ENCODE data around the gene EHBP1.

Gene EHBP1

GRCh38 chr2:62785810-62786597 is 80.5 kb downstream of the EHBP1 start:
- DNase-seq: peak; percentile 57

- peak; percentile 60 for DNase-seq
These were observed 81.9 kb downstream of the EHBP1 start for GRCh38 chr2:62787386-62787785.

GRCh38 chr2:62789518-62789917 is 84.0 kb downstream of the EHBP1 start:
- DNase-seq: no peak

GRCh38 chr2:62789918-62790317 is 84.4 kb downstream of the EHBP1 start:
- DNase-seq: no peak

GRCh38 chr2:62792408-62792807 is 86.9 kb downstream of the EHBP1 start:
- no peak for DNase-seq

DNA sequence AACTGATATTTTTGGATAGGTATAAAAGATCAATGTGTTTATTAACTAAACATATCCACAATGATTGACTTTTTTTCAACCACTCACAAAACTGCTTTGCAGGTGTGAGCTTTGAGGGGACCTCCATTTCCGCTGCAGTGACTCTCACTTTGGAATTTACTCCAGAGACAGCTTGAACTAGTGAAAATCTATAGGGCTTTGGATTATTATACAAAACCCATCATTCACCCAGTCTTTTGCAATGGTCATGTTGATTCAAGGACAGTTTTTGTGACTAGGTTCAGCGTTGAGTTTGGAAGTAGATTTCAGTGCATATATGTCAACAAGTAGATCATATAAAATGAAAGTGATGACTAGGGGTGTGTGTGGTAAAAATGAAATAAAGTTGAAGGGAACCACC is 87.7 kb downstream of the EHBP1 start:
- DNase-seq: no peak

DNA sequence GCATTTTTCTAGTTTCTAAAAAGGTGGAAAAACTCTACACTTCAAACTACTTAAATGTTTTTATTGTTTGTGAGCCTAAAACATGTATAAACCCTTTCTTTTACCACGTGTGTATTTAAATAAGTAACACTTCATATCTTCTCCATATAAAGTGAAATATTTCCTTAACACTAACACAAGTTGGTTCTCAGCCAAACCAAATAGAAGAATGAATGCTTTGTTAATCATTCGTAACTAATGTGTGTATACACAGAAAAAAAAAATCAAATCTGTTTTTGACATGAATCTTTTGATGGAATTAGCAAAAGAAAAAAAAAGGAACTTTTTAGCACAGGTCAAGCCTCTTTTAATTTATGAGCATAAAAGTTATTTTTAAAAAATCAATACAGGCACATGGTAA is 89.3 kb downstream of the EHBP1 start:
- peak; percentile 81 for DNase-seq

- DNase-seq: no peak
These were observed 89.8 kb downstream of the EHBP1 start for GRCh38 chr2:62795341-62795740.

GRCh38 chr2:62797107-62797506 is 91.6 kb downstream of the EHBP1 start:
- DNase-seq: no peak

DNA sequence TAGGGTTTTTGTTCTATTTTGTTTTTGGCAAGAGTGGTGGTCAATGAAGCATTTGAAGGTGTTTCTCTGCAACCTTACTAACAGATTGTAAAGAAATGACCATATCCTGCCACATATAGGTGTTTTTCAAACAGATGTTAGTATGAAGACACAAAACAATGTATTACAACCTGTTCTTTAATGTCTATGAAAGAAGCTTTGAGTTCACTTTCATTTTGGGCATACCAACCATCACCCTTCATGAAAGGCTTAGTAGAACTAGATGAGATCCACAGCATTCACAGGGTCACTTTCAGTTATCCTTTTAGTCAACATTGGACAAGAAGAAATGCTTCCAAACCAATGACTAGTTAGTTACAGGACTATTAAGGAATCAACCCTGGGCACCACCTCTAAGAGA is 95.1 kb downstream of the EHBP1 start:
- no peak for DNase-seq

GRCh38 chr2:62801110-62801509 is 95.6 kb downstream of the EHBP1 start:
- DNase-seq: no peak

DNA sequence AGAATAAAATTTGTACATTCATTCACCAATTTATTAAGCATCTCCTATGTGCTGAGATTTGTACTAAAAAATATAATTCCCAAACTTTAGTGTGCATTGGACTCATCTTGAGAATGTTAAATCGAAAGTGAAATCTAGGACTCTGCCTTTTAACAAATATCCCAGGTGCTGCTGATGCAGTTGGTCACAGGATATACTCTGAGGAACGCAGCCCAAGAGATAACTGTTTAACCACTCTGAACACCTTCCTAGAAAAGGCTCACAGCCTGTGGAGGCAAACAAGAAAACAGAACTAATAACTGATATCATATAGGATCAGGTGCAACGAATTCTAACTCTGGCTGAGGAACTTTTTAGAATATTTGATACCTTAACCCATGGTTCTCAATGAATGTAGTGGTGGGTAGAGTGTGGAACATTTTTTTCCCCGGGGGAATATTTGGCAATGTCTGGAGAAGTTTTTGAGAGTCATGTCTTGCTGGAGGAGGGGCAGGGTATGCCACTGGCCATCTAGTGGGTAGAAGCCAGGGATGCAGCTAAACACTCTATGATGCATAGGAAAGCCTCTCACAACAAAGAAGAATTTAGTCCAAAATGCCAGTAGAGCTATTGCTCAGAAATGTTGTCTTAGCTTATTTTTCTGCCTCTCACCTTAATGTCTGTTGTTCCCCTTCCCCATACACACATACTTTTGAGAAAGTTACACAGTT is 96.5 kb downstream of the EHBP1 start:
- no peak for DNase-seq

DNA sequence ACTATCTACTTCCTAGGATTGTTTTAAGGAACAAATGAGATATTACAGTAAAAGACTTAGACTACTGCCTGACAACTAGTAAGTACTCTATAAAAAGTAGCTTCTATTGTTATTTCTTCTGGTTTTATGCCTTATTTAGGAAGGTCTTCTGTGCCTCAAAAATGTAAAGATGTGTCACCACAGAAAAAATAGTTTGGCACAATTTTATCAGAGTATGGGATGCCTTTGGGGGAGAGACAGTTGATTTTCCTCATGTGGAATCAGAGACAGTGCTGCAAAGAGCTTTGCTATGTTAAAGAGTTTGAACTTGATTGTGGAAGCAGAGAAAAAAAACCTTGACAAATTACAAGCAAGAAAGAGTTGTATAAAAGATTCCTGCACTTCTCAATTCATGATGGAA is 98.4 kb downstream of the EHBP1 start:
- no peak for DNase-seq

DNA sequence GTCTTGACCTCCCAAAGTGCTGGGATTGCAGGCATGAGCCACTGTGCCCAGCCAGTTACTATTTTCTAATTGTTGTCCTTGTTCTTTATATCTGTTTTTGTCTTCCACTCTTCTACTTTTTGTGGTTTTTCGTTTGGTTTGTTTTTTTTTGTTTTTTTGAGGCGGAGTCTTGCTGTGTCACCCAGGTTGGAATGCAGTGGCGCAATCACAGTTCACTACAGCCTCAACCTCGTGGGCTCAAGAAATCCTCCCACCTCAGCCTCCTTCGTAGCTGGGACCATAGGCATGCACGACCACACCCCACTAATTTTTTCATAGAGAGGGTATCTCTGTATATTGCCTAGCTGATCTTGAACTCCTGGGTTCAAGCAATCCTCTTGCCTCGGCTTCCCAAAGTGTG is 100.7 kb downstream of the EHBP1 start:
- DNase-seq: no peak

DNA sequence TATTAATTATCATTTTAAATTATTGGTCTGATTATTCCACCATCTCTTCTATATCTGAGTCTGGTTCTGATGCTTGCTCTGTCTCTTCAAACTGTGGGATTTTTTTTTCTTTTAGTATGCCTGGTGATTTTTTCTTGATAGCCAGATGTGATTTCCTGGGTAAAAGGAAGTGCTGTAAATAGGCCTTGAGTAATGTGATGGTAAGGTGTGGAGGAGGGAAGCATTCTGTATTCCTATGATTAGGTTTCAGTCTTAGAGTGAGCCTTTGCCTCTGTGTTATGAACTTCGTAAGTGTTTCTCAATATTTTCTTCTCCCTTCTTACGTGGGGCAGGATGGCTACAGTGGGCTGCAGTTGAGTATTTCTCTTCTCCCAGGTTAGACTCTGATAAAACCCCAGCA is 103.0 kb downstream of the EHBP1 start:
- no peak for DNase-seq

- no peak for DNase-seq
These were observed 105.6 kb downstream of the EHBP1 start for GRCh38 chr2:62811086-62811485.

- DNase-seq: no peak
These were observed 106.5 kb downstream of the EHBP1 start for GRCh38 chr2:62811972-62812371.

GRCh38 chr2:62812921-62813825 is 107.7 kb downstream of the EHBP1 start:
- DNase-seq: no peak

DNA sequence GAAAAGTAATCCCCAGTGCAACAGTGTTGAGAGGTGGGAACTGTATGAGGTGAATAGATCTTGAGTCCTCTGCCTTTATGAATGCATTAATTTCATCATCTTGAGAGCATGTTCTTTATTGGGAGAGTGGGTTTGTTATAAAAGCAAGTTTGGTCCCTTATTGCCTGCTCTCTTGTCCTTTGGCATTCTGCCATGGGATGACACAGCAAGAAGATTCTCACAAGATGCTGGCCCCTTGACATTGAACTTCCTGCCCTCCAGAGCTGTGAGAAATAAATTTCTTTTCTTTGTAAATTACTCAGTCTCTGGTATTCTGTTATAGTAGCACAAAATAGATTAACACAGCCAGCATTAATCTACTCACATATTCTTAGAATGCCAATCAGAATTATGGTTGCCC is 108.6 kb downstream of the EHBP1 start:
- DNase-seq: peak; percentile 80

GRCh38 chr2:62817348-62817747 is 111.8 kb downstream of the EHBP1 start:
- no peak for DNase-seq

- peak; percentile 71 for DNase-seq
These were observed 112.6 kb downstream of the EHBP1 start for GRCh38 chr2:62817995-62818713.

DNA sequence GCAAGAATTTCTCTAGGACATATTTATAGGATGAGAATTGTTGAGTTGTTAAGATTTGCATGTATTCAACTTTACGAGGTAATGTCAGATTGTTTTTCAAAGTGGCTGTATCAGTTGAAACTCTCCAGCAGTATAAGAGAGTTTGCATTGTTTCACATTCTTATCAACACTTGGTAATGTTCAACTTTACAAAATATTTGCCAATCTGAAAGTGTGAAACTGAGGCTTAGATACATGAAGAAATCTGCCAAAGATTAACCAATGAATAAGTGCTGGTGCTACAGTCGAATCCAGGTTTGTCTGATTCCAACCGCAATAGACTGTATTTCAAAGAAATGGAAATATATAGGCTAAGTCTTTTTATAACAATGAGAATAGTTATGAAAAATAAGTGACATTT is 117.0 kb downstream of the EHBP1 start:
- DNase-seq: no peak

DNA sequence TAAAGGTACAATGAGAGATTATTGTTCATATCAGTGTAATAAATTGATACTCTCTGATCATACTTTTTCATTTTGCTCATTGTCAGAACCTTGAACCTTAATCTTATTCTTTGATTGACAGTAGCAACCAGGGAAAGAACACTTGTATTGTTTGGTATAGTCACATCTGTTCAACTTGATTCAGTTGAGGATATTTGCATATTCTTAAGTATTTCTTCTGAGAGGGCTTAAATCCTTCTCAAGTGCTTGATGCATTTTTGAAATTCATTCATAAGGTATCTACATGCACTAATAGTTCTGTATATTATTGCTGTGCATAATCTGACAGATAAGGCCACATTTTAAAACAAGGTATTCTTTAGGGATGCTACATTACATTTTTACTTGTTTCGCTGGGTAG is 118.9 kb downstream of the EHBP1 start:
- no peak for DNase-seq

Measured in HCEC 1CT (cell line).